K562 (cell line): Measurements from ENCODE around the gene ANKRD11. TPM values are rescaled to one million over a fixed set of nuclear protein-coding genes. Genes with fewer than 3 reads are reported as not detected.

Source experiments
- ATAC-seq: fragments of 200-7000 bp; cut with Tn5 transposase; 3 replicates; pipeline ENCODE4 v1.9.1; 2020; ENCODE audit warnings: moderate library complexity
- BruUV-seq: library from RNA; stranded (reverse); fragments of 400-500 nt; replicated peaks from 2 replicates; lab custom pipeline; 2021; lab: Mats Ljungman, UMichigan
- CTCF ChIA-PET: fragments of 300-600 bp; formaldehyde crosslinking; extraction: SDS; loops from one replicate; lab custom pipeline; 2021; ENCODE audit warnings: low intra/inter-chr PET ratio; lab: Yijun Ruan, JAX
- POLR2A ChIA-PET: fragments of 300-600, 350-650 bp; sonication (Branson Sonifier 250); formaldehyde crosslinking; extraction: SDS; loops from one replicate; lab custom pipeline; 2021; ENCODE audit warnings: antibody characterized with exemption, inconsistent platforms; lab: Yijun Ruan, JAX
- DNase-seq, 4 experiments: peaks; one replicate each; pipeline versions ENCODE4 v3.0.0 to v3.0.0-alpha.2; 2011 to 2018; ENCODE audit warnings: low spot score in 3 of 4, mixed read lengths in 3 of 4; ENCODE audit errors: extremely low read depth in 1 of 4
- FAIRE-seq: peaks from 2 replicates; lab custom pipeline; 2011; peaks lifted over from hg19 to GRCh38; lab: Jason Lieb, UNC
- H2AFZ ChIP-seq: 2 replicates; pipeline ENCODE4 v1.6.0; 2011; ENCODE audit warnings: low read depth, low read length, control low read depth, inconsistent platforms
- H3K27ac ChIP-seq: fragments of 200-600 bp; 3 replicates; pipeline ENCODE4 v1.8.0; 2011; ENCODE audit warnings: low read depth, mild to moderate bottlenecking, control low read depth, inconsistent platforms, low read length, moderate library complexity, mixed read lengths; ENCODE audit errors: extremely low read depth
- H3K27me3 ChIP-seq, 2 experiments: fragments of 300-600 bp in 1 of 2; 2 replicates in 1 of 2; 3 replicates in 1 of 2; pipeline versions ENCODE4 v1.6.0 to v1.8.0; 2011; ENCODE audit warnings: inconsistent platforms in 2 of 2, low read length in 2 of 2, mild to moderate bottlenecking in 1 of 2, mixed read lengths in 1 of 2, moderate library complexity in 1 of 2; ENCODE audit not compliant: control insufficient read depth in 2 of 2, insufficient read depth in 2 of 2
- H3K36me3 ChIP-seq: fragments of 300-600 bp; 3 replicates; pipeline ENCODE4 v1.8.0; 2011; ENCODE audit warnings: mild to moderate bottlenecking, low read length, inconsistent platforms; ENCODE audit not compliant: control insufficient read depth, insufficient read depth
- H3K4me1 ChIP-seq, 2 experiments: fragments of 200-600 bp in 1 of 2; replicated peaks in 1 of 2; 2 replicates in 1 of 2; 3 replicates in 1 of 2; pipeline versions ENCODE4 v1.5.1 to v1.8.0; 2011; ENCODE audit warnings: inconsistent platforms in 2 of 2, low read length in 2 of 2, mild to moderate bottlenecking in 1 of 2, mixed read lengths in 1 of 2, moderate library complexity in 1 of 2; ENCODE audit not compliant: control insufficient read depth in 2 of 2, insufficient read depth in 2 of 2
- H3K4me2 ChIP-seq: 2 replicates; pipeline ENCODE4 v1.6.1; 2011; ENCODE audit warnings: low read length, control low read depth, inconsistent platforms, mixed read lengths; ENCODE audit not compliant: insufficient read depth
- H3K4me3 ChIP-seq: fragments of 200-600 bp; sonication (generic), shearing (Covaris generic); 2 replicates; pipeline ENCODE4 v1.5.1; 2016; ENCODE audit warnings: control low read depth, inconsistent platforms
- H3K79me2 ChIP-seq: fragments of 200-600 bp; 3 replicates; pipeline ENCODE4 v1.8.0; 2011; ENCODE audit warnings: low read length, inconsistent platforms; ENCODE audit not compliant: control insufficient read depth, insufficient read depth
- H3K9ac ChIP-seq, 2 experiments: 2 replicates each; pipeline versions ENCODE4 v1.6.0 to v1.6.1; 2011; ENCODE audit warnings: low read depth in 2 of 2, low read length in 2 of 2, control low read depth in 1 of 2, inconsistent platforms in 1 of 2, mild to moderate bottlenecking in 1 of 2, mixed read lengths in 1 of 2; ENCODE audit not compliant: insufficient read depth in 1 of 2
- H3K9me1 ChIP-seq: one replicate; pipeline ENCODE4 v1.6.0; 2011; ENCODE audit warnings: inconsistent platforms, mild to moderate bottlenecking, low read length, moderate library complexity; ENCODE audit not compliant: control insufficient read depth, insufficient read depth
- H3K9me3 ChIP-seq: replicated peaks from 2 replicates; pipeline ENCODE4 v1.5.1; 2011; ENCODE audit warnings: low read depth, low read length, inconsistent platforms; ENCODE audit not compliant: control insufficient read depth, insufficient read depth
- H4K20me1 ChIP-seq: replicated peaks from 2 replicates; pipeline ENCODE4 v1.6.1; 2011; ENCODE audit warnings: low read length, inconsistent platforms, mixed read lengths; ENCODE audit not compliant: control insufficient read depth, insufficient read depth
- FOXJ3 ChIP-seq: sonication (generic); formaldehyde crosslinking; IDR thresholded peaks from 2 replicates; pipeline ENCODE4 v1.4.0; 2020; ENCODE audit warnings: mild to moderate bottlenecking, missing genetic modification reagents
- NEUROD1 ChIP-seq: fragments of 150-350 bp; IDR thresholded peaks from 2 replicates; pipeline ENCODE4 v1.6.1; 2014; ENCODE audit warnings: borderline replicate concordance, low read length, low read depth; ENCODE audit not compliant: partially characterized antibody
- POLR2G ChIP-seq: fragments of 200-400 bp; formaldehyde crosslinking; IDR thresholded peaks from 2 replicates; pipeline ENCODE4 v1.6.1; 2017; ENCODE audit warnings: low read depth, mild to moderate bottlenecking, antibody characterized with exemption, low read length, moderate library complexity
- ZC3H11A ChIP-seq: IDR thresholded peaks from 2 replicates; pipeline ENCODE4 v1.6.1; 2012; ENCODE audit warnings: low read depth, low read length, improper control_type of control experiment
- WGBS: fragments of 100-300 bp; shearing (Covaris generic); methylation state at CpG from one replicate; pipeline ENCODE4 v1.1.6; 2016; ENCODE audit warnings: low coverage, mixed read lengths; ENCODE audit not compliant: insufficient coverage; ENCODE audit errors: missing lambda C conversion rate; 5-methylcytosine and 5-hydroxymethylcytosine counted together
- in situ Hi-C: fragments of 300-500 bp; cut with MboI; formaldehyde crosslinking; loops from 4 replicates; pipeline ENCODE4 v1.15.0; 2018; ENCODE audit warnings: inconsistent platforms, mixed read lengths
- intact Hi-C: fragments of 100-400 bp; cut with micrococcal nuclease; formaldehyde crosslinking; loops from 2 replicates; pipeline ENCODE4 v1.14.2; 2022
- polyA plus RNA-seq, 8 experiments: library from polyadenylated mRNA; depleted of rRNA in 4 of 8; stranded (reverse) in 5 of 8; unstranded in 3 of 8; fragments of >200 nt; fragmentation: Nextera tagmentation in 2 of 8; fragmentation: Illumina TruSeq in 1 of 8; extraction: Ambion mirVana in 2 of 8; extraction: Trizol in 1 of 8; gene quantifications; 2 replicates each; pipeline versions ENCODE4 v1.2.1 to v1.2.3, GENCODE V29; 2011 to 2014; ENCODE audit warnings: inconsistent platforms in 1 of 8, missing spikeins in 1 of 8
- total RNA-seq, 7 experiments: library from RNA; depleted of rRNA in 6 of 7; stranded (reverse); fragments of >200 nt in 6 of 7; fragmentation: Illumina TruSeq in 2 of 7; extraction: Trizol in 2 of 7; gene quantifications; 2 replicates each; pipeline versions ENCODE4 v1.2.1 to v1.2.3, GENCODE V29; 2011 to 2021; ENCODE audit warnings: low replicate concordance in 1 of 7

Gene ANKRD11
- total and polyA plus RNA-seq, 9 of the 15 experiments (the other 6 are each of a cell fraction or from before 2014, with no cell fraction given), result 4.7 to 126 (median 31.7) TPM

DNA sequence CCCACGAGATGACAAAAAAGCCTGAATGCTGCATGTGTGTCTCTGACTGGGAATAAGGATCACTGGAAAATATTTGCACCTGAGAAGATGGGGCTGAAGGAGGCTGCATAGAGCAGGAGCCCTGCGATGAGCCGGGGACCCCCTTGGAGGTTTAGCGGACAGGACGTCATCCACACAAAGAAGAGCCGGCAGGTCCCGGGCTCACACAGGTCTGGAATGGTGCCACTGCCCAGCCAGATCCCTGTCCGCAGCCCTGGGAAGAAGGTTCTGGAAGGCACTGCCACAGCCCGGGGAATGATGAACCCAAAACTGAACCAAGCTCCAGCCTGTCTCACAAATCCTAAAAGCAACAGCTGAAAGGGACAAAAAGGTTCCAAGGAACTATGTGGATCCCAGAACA is 101.8 kb downstream of the ANKRD11 start:
- H3K36me3 ChIP-seq, result peaks cover 23% of the 10 kb centered on the region; the same call in 2 of the 3 replicates
- ATAC-seq (no peak), DNase-seq (no peak), FAIRE-seq (no peak)
- TF ChIP-seq FOXJ3 (CRISPR knock-in tag) (no peak), POLR2G (peak; percentile 41; the same call in 1 of the 2 replicates), NEUROD1 (no peak), ZC3H11A (no peak)
- 75% methylated on average over 7 of the region's 9 CpGs for WGBS
- H3K27ac ChIP-seq, result no peak overlapping the region; the same call in 2 of the 3 replicates
- in situ Hi-C loops, result no loop called here
- no TSS peak for BruUV-seq
- no peaks in the 10 kb centered on the region for H3K27me3 ChIP-seq
- H3K4me1 ChIP-seq, result peaks cover 16 to 37% of the 10 kb centered on the region in 2 experiments
- POLR2A ChIA-PET, result interaction anchor here (1.6 kb wide), 1 partner anchor 21 kb away, joined by 3 read pairs; no protein-coding TSS in a partner anchor
- no peak overlapping the region for H2AFZ ChIP-seq
- 0 out of 2 replicates have a peak, but pooled peaks cover 3% of the 10 kb centered on the region for H3K9me3 ChIP-seq
- no peak overlapping the region for H3K4me3 ChIP-seq
- intact Hi-C loops, result no loop called here
- H3K9me1 ChIP-seq, result peaks cover 15% of the 10 kb centered on the region
- CTCF ChIA-PET, result no interaction called here
- peaks cover 91% of the 10 kb centered on the region for H3K79me2 ChIP-seq
- H3K9ac ChIP-seq, result peak overlapping the region in 1 of 2 experiments; percentile 66; a peak in 2 of 4 replicates
- no peak overlapping the region; the same call in 1 of the 2 replicates for H3K4me2 ChIP-seq
- peaks cover 53% of the 10 kb centered on the region for H4K20me1 ChIP-seq
